K562 (cell line): ENCODE measurements around the gene CC2D1A. TPM values are rescaled to one million over a fixed set of nuclear protein-coding genes. Genes with fewer than 3 reads are reported as not detected.

ENCODE experiments used
- ATAC-seq: fragments of 200-7000 bp; cut with Tn5 transposase; 3 replicates; pipeline ENCODE4 v1.9.1; 2020; ENCODE audit warnings: moderate library complexity
- BruUV-seq: library from RNA; stranded (reverse); fragments of 400-500 nt; replicated peaks from 2 replicates; lab custom pipeline; 2021; lab: Mats Ljungman, UMichigan
- CTCF ChIA-PET: fragments of 300-600 bp; formaldehyde crosslinking; extraction: SDS; loops from one replicate; lab custom pipeline; 2021; ENCODE audit warnings: low intra/inter-chr PET ratio; lab: Yijun Ruan, JAX
- POLR2A ChIA-PET: fragments of 300-600, 350-650 bp; sonication (Branson Sonifier 250); formaldehyde crosslinking; extraction: SDS; loops from one replicate; lab custom pipeline; 2021; ENCODE audit warnings: antibody characterized with exemption, inconsistent platforms; lab: Yijun Ruan, JAX
- DNase-seq, 4 experiments: peaks; one replicate each; pipeline versions ENCODE4 v3.0.0 to v3.0.0-alpha.2; 2011 to 2018; ENCODE audit warnings: low spot score in 3 of 4, mixed read lengths in 3 of 4; ENCODE audit errors: extremely low read depth in 1 of 4
- FAIRE-seq: peaks from 2 replicates; lab custom pipeline; 2011; peaks lifted over from hg19 to GRCh38; lab: Jason Lieb, UNC
- H2AFZ ChIP-seq: 2 replicates; pipeline ENCODE4 v1.6.0; 2011; ENCODE audit warnings: low read depth, low read length, control low read depth, inconsistent platforms
- H3K27ac ChIP-seq: fragments of 200-600 bp; 3 replicates; pipeline ENCODE4 v1.8.0; 2011; ENCODE audit warnings: low read depth, mild to moderate bottlenecking, control low read depth, inconsistent platforms, low read length, moderate library complexity, mixed read lengths; ENCODE audit errors: extremely low read depth
- H3K27me3 ChIP-seq, 2 experiments: fragments of 300-600 bp in 1 of 2; 2 replicates in 1 of 2; 3 replicates in 1 of 2; pipeline versions ENCODE4 v1.6.0 to v1.8.0; 2011; ENCODE audit warnings: inconsistent platforms in 2 of 2, low read length in 2 of 2, mild to moderate bottlenecking in 1 of 2, mixed read lengths in 1 of 2, moderate library complexity in 1 of 2; ENCODE audit not compliant: control insufficient read depth in 2 of 2, insufficient read depth in 2 of 2
- H3K36me3 ChIP-seq: fragments of 300-600 bp; 3 replicates; pipeline ENCODE4 v1.8.0; 2011; ENCODE audit warnings: mild to moderate bottlenecking, low read length, inconsistent platforms; ENCODE audit not compliant: control insufficient read depth, insufficient read depth
- H3K4me1 ChIP-seq, 2 experiments: fragments of 200-600 bp in 1 of 2; replicated peaks in 1 of 2; 2 replicates in 1 of 2; 3 replicates in 1 of 2; pipeline versions ENCODE4 v1.5.1 to v1.8.0; 2011; ENCODE audit warnings: inconsistent platforms in 2 of 2, low read length in 2 of 2, mild to moderate bottlenecking in 1 of 2, mixed read lengths in 1 of 2, moderate library complexity in 1 of 2; ENCODE audit not compliant: control insufficient read depth in 2 of 2, insufficient read depth in 2 of 2
- H3K4me2 ChIP-seq: 2 replicates; pipeline ENCODE4 v1.6.1; 2011; ENCODE audit warnings: low read length, control low read depth, inconsistent platforms, mixed read lengths; ENCODE audit not compliant: insufficient read depth
- H3K4me3 ChIP-seq: fragments of 200-600 bp; sonication (generic), shearing (Covaris generic); 2 replicates; pipeline ENCODE4 v1.5.1; 2016; ENCODE audit warnings: control low read depth, inconsistent platforms
- H3K79me2 ChIP-seq: fragments of 200-600 bp; 3 replicates; pipeline ENCODE4 v1.8.0; 2011; ENCODE audit warnings: low read length, inconsistent platforms; ENCODE audit not compliant: control insufficient read depth, insufficient read depth
- H3K9ac ChIP-seq, 2 experiments: 2 replicates each; pipeline versions ENCODE4 v1.6.0 to v1.6.1; 2011; ENCODE audit warnings: low read depth in 2 of 2, low read length in 2 of 2, control low read depth in 1 of 2, inconsistent platforms in 1 of 2, mild to moderate bottlenecking in 1 of 2, mixed read lengths in 1 of 2; ENCODE audit not compliant: insufficient read depth in 1 of 2
- H3K9me1 ChIP-seq: one replicate; pipeline ENCODE4 v1.6.0; 2011; ENCODE audit warnings: inconsistent platforms, mild to moderate bottlenecking, low read length, moderate library complexity; ENCODE audit not compliant: control insufficient read depth, insufficient read depth
- H3K9me3 ChIP-seq: replicated peaks from 2 replicates; pipeline ENCODE4 v1.5.1; 2011; ENCODE audit warnings: low read depth, low read length, inconsistent platforms; ENCODE audit not compliant: control insufficient read depth, insufficient read depth
- H4K20me1 ChIP-seq: replicated peaks from 2 replicates; pipeline ENCODE4 v1.6.1; 2011; ENCODE audit warnings: low read length, inconsistent platforms, mixed read lengths; ENCODE audit not compliant: control insufficient read depth, insufficient read depth
- ELF4 ChIP-seq: fragments of 450-650 bp; formaldehyde crosslinking; IDR thresholded peaks from 2 replicates; pipeline ENCODE4 v1.4.0; 2022; ENCODE audit warnings: missing genetic modification characterization
- FIP1L1 ChIP-seq: fragments of 200-400 bp; formaldehyde crosslinking; IDR thresholded peaks from 2 replicates; pipeline ENCODE4 v1.6.1; 2018; ENCODE audit warnings: mild to moderate bottlenecking, low read depth, low read length; ENCODE audit not compliant: poor library complexity, severe bottlenecking
- HDAC3 ChIP-seq: fragments of 450-650 bp; IDR thresholded peaks from 2 replicates; pipeline ENCODE4 v1.6.1; 2018; ENCODE audit warnings: borderline replicate concordance, mild to moderate bottlenecking, moderate library complexity; ENCODE audit not compliant: partially characterized antibody
- KAT8 ChIP-seq: fragments of 450-650 bp; IDR thresholded peaks from 2 replicates; pipeline ENCODE4 v1.6.1; 2016; ENCODE audit warnings: low read depth, mild to moderate bottlenecking
- NR3C1 ChIP-seq: sonication (generic); formaldehyde crosslinking; IDR thresholded peaks from 2 replicates; pipeline ENCODE4 v1.8.1; 2022; ENCODE audit warnings: missing genetic modification reagents
- TAL1 ChIP-seq: fragments of 450-650 bp; IDR thresholded peaks from 2 replicates; pipeline ENCODE4 v1.6.1; 2016; ENCODE audit warnings: mild to moderate bottlenecking
- WGBS: fragments of 100-300 bp; shearing (Covaris generic); methylation state at CpG from one replicate; pipeline ENCODE4 v1.1.6; 2016; ENCODE audit warnings: low coverage, mixed read lengths; ENCODE audit not compliant: insufficient coverage; ENCODE audit errors: missing lambda C conversion rate; 5-methylcytosine and 5-hydroxymethylcytosine counted together
- in situ Hi-C: fragments of 300-500 bp; cut with MboI; formaldehyde crosslinking; loops from 4 replicates; pipeline ENCODE4 v1.15.0; 2018; ENCODE audit warnings: inconsistent platforms, mixed read lengths
- intact Hi-C: fragments of 100-400 bp; cut with micrococcal nuclease; formaldehyde crosslinking; loops from 2 replicates; pipeline ENCODE4 v1.14.2; 2022
- polyA plus RNA-seq, 8 experiments: library from polyadenylated mRNA; depleted of rRNA in 4 of 8; stranded (reverse) in 5 of 8; unstranded in 3 of 8; fragments of >200 nt; fragmentation: Nextera tagmentation in 2 of 8; fragmentation: Illumina TruSeq in 1 of 8; extraction: Ambion mirVana in 2 of 8; extraction: Trizol in 1 of 8; gene quantifications; 2 replicates each; pipeline versions ENCODE4 v1.2.1 to v1.2.3, GENCODE V29; 2011 to 2014; ENCODE audit warnings: inconsistent platforms in 1 of 8, missing spikeins in 1 of 8
- total RNA-seq, 7 experiments: library from RNA; depleted of rRNA in 6 of 7; stranded (reverse); fragments of >200 nt in 6 of 7; fragmentation: Illumina TruSeq in 2 of 7; extraction: Trizol in 2 of 7; gene quantifications; 2 replicates each; pipeline versions ENCODE4 v1.2.1 to v1.2.3, GENCODE V29; 2011 to 2021; ENCODE audit warnings: low replicate concordance in 1 of 7
- TF ChIP-seq, protein P1 (sequence below): sonication (generic); formaldehyde crosslinking; IDR thresholded peaks from 2 replicates; pipeline ENCODE4 v1.8.1; 2023; ENCODE audit warnings: missing genetic modification reagents, mild to moderate bottlenecking, borderline replicate concordance
- TF ChIP-seq, protein P2 (sequence below): fragments of 450-650 bp; formaldehyde crosslinking; IDR thresholded peaks from 2 replicates; pipeline ENCODE4 v1.4.0; 2020; ENCODE audit warnings: mild to moderate bottlenecking
- TF ChIP-seq, protein P3 (sequence below): fragments of 450-650 bp; conservative IDR thresholded peaks from 2 replicates; pipeline ENCODE4 v1.6.1; 2016; ENCODE audit warnings: missing genetic modification characterization, low read depth, mild to moderate bottlenecking, missing compliant biosample characterization, moderate library complexity
- TF ChIP-seq, protein P4 (sequence below): fragments of 250-450 bp; sonication (Bioruptor Pico); IDR thresholded peaks from 2 replicates; pipeline ENCODE4 v1.5.0; 2021; ENCODE audit warnings: mild to moderate bottlenecking, borderline replicate concordance

The CC2D1A gene
- total and polyA plus RNA-seq, 9 of the 15 experiments (the other 6 are each of a cell fraction or from before 2014, with no cell fraction given): 0.32 to 31.0 (median 12.9) TPM

DNA sequence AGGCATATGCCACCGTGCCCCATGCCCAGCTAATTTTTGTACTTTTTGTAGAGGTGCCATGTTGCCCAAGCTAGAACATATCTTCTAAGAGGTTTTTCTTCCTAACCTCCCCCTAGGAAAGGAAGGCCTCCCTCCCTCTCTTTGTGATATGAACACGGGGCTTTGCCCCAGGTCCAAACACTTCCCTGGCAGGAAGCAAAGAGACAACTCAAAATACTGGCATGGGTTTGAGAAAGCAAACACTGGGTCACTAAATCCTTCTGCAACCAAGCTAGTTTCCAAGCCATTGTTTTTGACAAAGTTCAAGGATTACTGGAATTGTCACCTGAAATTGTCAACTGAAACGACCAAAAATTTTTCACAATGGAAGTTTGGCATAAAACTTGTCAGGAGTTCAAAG is 8.8 kb downstream of the CC2D1A start:
- TF ChIP-seq, protein P1, sequence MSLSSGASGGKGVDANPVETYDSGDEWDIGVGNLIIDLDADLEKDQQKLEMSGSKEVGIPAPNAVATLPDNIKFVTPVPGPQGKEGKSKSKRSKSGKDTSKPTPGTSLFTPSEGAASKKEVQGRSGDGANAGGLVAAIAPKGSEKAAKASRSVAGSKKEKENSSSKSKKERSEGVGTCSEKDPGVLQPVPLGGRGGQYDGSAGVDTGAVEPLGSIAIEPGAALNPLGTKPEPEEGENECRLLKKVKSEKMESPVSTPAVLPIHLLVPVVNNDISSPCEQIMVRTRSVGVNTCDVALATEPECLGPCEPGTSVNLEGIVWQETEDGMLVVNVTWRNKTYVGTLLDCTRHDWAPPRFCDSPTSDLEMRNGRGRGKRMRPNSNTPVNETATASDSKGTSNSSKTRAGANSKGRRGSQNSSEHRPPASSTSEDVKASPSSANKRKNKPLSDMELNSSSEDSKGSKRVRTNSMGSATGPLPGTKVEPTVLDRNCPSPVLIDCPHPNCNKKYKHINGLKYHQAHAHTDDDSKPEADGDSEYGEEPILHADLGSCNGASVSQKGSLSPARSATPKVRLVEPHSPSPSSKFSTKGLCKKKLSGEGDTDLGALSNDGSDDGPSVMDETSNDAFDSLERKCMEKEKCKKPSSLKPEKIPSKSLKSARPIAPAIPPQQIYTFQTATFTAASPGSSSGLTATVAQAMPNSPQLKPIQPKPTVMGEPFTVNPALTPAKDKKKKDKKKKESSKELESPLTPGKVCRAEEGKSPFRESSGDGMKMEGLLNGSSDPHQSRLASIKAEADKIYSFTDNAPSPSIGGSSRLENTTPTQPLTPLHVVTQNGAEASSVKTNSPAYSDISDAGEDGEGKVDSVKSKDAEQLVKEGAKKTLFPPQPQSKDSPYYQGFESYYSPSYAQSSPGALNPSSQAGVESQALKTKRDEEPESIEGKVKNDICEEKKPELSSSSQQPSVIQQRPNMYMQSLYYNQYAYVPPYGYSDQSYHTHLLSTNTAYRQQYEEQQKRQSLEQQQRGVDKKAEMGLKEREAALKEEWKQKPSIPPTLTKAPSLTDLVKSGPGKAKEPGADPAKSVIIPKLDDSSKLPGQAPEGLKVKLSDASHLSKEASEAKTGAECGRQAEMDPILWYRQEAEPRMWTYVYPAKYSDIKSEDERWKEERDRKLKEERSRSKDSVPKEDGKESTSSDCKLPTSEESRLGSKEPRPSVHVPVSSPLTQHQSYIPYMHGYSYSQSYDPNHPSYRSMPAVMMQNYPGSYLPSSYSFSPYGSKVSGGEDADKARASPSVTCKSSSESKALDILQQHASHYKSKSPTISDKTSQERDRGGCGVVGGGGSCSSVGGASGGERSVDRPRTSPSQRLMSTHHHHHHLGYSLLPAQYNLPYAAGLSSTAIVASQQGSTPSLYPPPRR (CRISPR knock-in tag): no peak
- no peak for TF ChIP-seq NR3C1 (CRISPR knock-in tag)
- TF ChIP-seq HDAC3: no peak
- TF ChIP-seq, protein P2, sequence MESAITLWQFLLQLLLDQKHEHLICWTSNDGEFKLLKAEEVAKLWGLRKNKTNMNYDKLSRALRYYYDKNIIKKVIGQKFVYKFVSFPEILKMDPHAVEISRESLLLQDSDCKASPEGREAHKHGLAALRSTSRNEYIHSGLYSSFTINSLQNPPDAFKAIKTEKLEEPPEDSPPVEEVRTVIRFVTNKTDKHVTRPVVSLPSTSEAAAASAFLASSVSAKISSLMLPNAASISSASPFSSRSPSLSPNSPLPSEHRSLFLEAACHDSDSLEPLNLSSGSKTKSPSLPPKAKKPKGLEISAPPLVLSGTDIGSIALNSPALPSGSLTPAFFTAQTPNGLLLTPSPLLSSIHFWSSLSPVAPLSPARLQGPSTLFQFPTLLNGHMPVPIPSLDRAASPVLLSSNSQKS (CRISPR knock-in tag): no peak
- TF ChIP-seq TAL1: no peak
- TF ChIP-seq, protein P3, sequence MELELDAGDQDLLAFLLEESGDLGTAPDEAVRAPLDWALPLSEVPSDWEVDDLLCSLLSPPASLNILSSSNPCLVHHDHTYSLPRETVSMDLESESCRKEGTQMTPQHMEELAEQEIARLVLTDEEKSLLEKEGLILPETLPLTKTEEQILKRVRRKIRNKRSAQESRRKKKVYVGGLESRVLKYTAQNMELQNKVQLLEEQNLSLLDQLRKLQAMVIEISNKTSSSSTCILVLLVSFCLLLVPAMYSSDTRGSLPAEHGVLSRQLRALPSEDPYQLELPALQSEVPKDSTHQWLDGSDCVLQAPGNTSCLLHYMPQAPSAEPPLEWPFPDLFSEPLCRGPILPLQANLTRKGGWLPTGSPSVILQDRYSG (tag): no peak
- TF ChIP-seq FIP1L1: no peak
- no peak for TF ChIP-seq ELF4
- TF ChIP-seq, protein P4, sequence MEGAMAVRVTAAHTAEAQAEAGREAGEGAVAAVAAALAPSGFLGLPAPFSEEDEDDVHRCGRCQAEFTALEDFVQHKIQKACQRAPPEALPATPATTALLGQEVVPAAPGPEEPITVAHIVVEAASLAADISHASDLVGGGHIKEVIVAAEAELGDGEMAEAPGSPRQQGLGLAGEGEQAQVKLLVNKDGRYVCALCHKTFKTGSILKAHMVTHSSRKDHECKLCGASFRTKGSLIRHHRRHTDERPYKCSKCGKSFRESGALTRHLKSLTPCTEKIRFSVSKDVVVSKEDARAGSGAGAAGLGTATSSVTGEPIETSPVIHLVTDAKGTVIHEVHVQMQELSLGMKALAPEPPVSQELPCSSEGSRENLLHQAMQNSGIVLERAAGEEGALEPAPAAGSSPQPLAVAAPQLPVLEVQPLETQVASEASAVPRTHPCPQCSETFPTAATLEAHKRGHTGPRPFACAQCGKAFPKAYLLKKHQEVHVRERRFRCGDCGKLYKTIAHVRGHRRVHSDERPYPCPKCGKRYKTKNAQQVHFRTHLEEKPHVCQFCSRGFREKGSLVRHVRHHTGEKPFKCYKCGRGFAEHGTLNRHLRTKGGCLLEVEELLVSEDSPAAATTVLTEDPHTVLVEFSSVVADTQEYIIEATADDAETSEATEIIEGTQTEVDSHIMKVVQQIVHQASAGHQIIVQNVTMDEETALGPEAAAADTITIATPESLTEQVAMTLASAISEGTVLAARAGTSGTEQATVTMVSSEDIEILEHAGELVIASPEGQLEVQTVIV (CRISPR knock-in tag): no peak
- TF ChIP-seq KAT8: no peak
- TF ChIP-seq, all 486 proteins: peak for 0
- no peaks in the 10 kb centered on the region for H3K9me3 ChIP-seq
- no peak overlapping the region for H3K4me2 ChIP-seq
- ATAC-seq (no peak), DNase-seq (peak in 1 of 4 experiments; percentile 2), FAIRE-seq (no peak)
- no TSS peak for BruUV-seq
- in situ Hi-C loops (no loop called here), intact Hi-C loops (no loop called here)
- peaks cover 3% of the 10 kb centered on the region for H3K9me1 ChIP-seq
- no peaks in the 10 kb centered on the region for H3K27me3 ChIP-seq
- H3K4me3 ChIP-seq: no peak overlapping the region
- H3K79me2 ChIP-seq: no peaks in the 10 kb centered on the region
- no peak overlapping the region for H2AFZ ChIP-seq
- H3K4me1 ChIP-seq: peaks cover 0 to 16% of the 10 kb centered on the region in 2 experiments; a peak in 1 of 5 replicates
- H3K9ac ChIP-seq: no peak overlapping the region
- ChIA-PET CTCF (no interaction called here), POLR2A (interaction anchor here (1.0 kb wide), 1 partner anchor 38 kb away, joined by 4 read pairs; the partner anchor contains the start of gene DCAF15)
- H3K27ac ChIP-seq: no peak overlapping the region
- peaks cover 62% of the 10 kb centered on the region for H3K36me3 ChIP-seq
- WGBS: 77% methylated on average over 3 of the region's 3 CpGs
- no peaks in the 10 kb centered on the region for H4K20me1 ChIP-seq
